PC-3 (cell line): ENCODE results near the gene PANK3. TPM values are rescaled to one million over a fixed set of nuclear protein-coding genes. Genes with fewer than 3 reads are reported as not detected.

Experiments used
- ATAC-seq: fragments of 200-7000 bp; cut with Tn5 transposase; 2 replicates; pipeline ENCODE4 v1.9.1; 2020; ENCODE audit warnings: mild to moderate bottlenecking, moderate library complexity
- BruUV-seq: library from RNA; stranded (reverse); fragments of 400-500 nt; replicated peaks from 2 replicates; lab custom pipeline; 2021; lab: Mats Ljungman, UMichigan
- CTCF ChIA-PET: fragments of 300-600 bp; sonication (Branson Sonifier 250); formaldehyde crosslinking; loops from one replicate; lab custom pipeline; 2022; ENCODE audit warnings: antibody characterized with exemption; lab: Charles Lee
- POLR2A ChIA-PET: fragments of 300-600 bp; sonication (Branson Sonifier 250); formaldehyde crosslinking; loops from one replicate; lab custom pipeline; 2022; ENCODE audit warnings: antibody characterized with exemption; ENCODE audit not compliant: unreplicated experiment; lab: Charles Lee
- DNase-seq: peaks from one replicate; pipeline ENCODE4 v3.0.0-alpha.2; 2015
- H2AFZ ChIP-seq: fragments of 300-600 bp; sonication (generic); 2 replicates; pipeline ENCODE4 v1.6.0; 2016; ENCODE audit warnings: antibody characterized with exemption, low read length
- H3F3A ChIP-seq: fragments of 300-600 bp; sonication (generic); one replicate; pipeline ENCODE4 v1.6.0; 2017; ENCODE audit warnings: antibody characterized with exemption, low read length, control low read depth, mild to moderate bottlenecking; ENCODE audit not compliant: unreplicated experiment
- H3K27ac ChIP-seq: fragments of 300-600 bp; sonication (generic); 2 replicates; pipeline ENCODE4 v1.5.1; 2016; ENCODE audit warnings: mild to moderate bottlenecking, low read length
- H3K27me3 ChIP-seq: fragments of 300-600 bp; sonication (generic); 2 replicates; pipeline ENCODE4 v1.6.1; 2016; ENCODE audit warnings: low read length, mixed read lengths
- H3K36me3 ChIP-seq: fragments of 300-600 bp; sonication (generic); 2 replicates; pipeline ENCODE4 v1.6.1; 2016; ENCODE audit warnings: low read depth, mixed run types, low read length, mixed read lengths
- H3K4me1 ChIP-seq: fragments of 300-600 bp; sonication (generic); 2 replicates; pipeline ENCODE4 v1.5.1; 2016; ENCODE audit warnings: low read length; ENCODE audit not compliant: insufficient read depth
- H3K4me2 ChIP-seq: fragments of 300-600 bp; sonication (generic); 2 replicates; pipeline ENCODE4 v1.6.0; 2016; ENCODE audit warnings: low read length
- H3K4me3 ChIP-seq: fragments of 300-600 bp; sonication (generic); 2 replicates; pipeline ENCODE4 v1.5.1; 2016; ENCODE audit warnings: mild to moderate bottlenecking, low read length, mixed read lengths
- H3K79me2 ChIP-seq: fragments of 300-600 bp; sonication (generic); 2 replicates; pipeline ENCODE4 v1.6.1; 2017; ENCODE audit warnings: low read length, mixed read lengths
- H3K9ac ChIP-seq: fragments of 300-600 bp; sonication (generic); 2 replicates; pipeline ENCODE4 v1.6.0; 2016; ENCODE audit warnings: mild to moderate bottlenecking, low read length
- H3K9me2 ChIP-seq: fragments of 300-600 bp; sonication (generic); replicated peaks from 2 replicates; pipeline ENCODE4 v1.6.1; 2016; ENCODE audit warnings: mixed run types, low read length, mixed read lengths
- H3K9me3 ChIP-seq: fragments of 300-600 bp; sonication (generic); 2 replicates; pipeline ENCODE4 v1.6.1; 2016; ENCODE audit warnings: low read length, mixed read lengths
- H4K20me1 ChIP-seq: fragments of 300-600 bp; sonication (generic); 2 replicates; pipeline ENCODE4 v1.6.1; 2016; ENCODE audit warnings: low read length, mixed read lengths
- EZH2 ChIP-seq: fragments of 300-600 bp; sonication (generic); IDR thresholded peaks from one replicate; pipeline ENCODE4 v1.6.1; 2017; ENCODE audit warnings: antibody characterized with exemption, mild to moderate bottlenecking, low read length; ENCODE audit not compliant: unreplicated experiment
- EZH2phosphoT487 ChIP-seq: fragments of 300-600 bp; sonication (generic); IDR thresholded peaks from 2 replicates; pipeline ENCODE4 v1.6.1; 2018; ENCODE audit warnings: mild to moderate bottlenecking, antibody characterized with exemption, low read length, borderline replicate concordance
- intact Hi-C: fragments of 100-400 bp; cut with micrococcal nuclease; formaldehyde crosslinking; loops from 2 replicates; pipeline ENCODE4 v1.9.0; 2023
- total RNA-seq: library from RNA; depleted of rRNA; stranded (reverse); fragments of >200 nt; gene quantifications from 2 replicates; pipeline ENCODE4 v1.2.3, GENCODE V29; 2014
- TF ChIP-seq, protein P1 (sequence below): fragments of 300-600 bp; sonication (generic); conservative IDR thresholded peaks from 2 replicates; pipeline ENCODE4 v1.5.1; 2017; ENCODE audit warnings: antibody characterized with exemption, low read depth, mild to moderate bottlenecking, low read length

PANK3 gene
- total RNA-seq, 1 experiment from 2014 or later: 22.7 TPM

DNA sequence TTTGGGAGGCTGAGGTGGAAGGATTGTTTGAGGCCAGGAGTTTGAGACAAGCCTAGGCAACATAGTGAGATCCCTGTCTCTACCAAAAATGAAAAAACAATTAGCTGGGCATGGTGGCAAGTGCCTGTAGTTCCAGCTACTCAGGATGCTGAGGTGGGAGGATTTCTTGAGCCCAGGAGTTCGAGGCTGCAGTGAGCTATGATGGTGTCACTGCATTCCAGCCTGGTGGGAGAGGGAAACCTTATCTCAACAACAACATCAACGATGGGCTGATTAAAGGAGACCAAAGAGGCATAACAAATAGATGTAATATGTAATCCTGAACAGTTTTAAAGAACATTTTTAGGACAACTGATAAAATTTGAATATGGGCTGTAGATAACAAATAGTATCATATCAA, 34.2 kb upstream of the PANK3 start:
- BruUV-seq: no TSS peak
- Histone ChIP-seq H3K27ac (no peak overlapping the region), H3K4me1 (0 out of 2 replicates have a peak, but pooled peaks cover 5% of the 10 kb centered on the region), H3K9me3 (no peaks in the 10 kb centered on the region), H2AFZ (no peak overlapping the region), H3K27me3 (no peaks in the 10 kb centered on the region), H3K36me3 (no peaks in the 10 kb centered on the region), H3K9ac (no peak overlapping the region), H3K9me2 (no peaks in the 10 kb centered on the region), H3K4me2 (no peak overlapping the region), H3K79me2 (no peaks in the 10 kb centered on the region), H3F3A (no peaks in the 10 kb centered on the region), H3K4me3 (no peak overlapping the region), H4K20me1 (no peaks in the 10 kb centered on the region)
- intact Hi-C loops: loop anchor here (1.0 to 5.0 kb wide), 3 partner anchors 24 to 39 kb away; partner anchors contain the start of gene PANK3
- POLR2A ChIA-PET: interaction anchor here (0.7 kb wide), 1 partner anchor 42 kb away, joined by 3 read pairs; no protein-coding TSS in a partner anchor
- TF ChIP-seq, protein P1, sequence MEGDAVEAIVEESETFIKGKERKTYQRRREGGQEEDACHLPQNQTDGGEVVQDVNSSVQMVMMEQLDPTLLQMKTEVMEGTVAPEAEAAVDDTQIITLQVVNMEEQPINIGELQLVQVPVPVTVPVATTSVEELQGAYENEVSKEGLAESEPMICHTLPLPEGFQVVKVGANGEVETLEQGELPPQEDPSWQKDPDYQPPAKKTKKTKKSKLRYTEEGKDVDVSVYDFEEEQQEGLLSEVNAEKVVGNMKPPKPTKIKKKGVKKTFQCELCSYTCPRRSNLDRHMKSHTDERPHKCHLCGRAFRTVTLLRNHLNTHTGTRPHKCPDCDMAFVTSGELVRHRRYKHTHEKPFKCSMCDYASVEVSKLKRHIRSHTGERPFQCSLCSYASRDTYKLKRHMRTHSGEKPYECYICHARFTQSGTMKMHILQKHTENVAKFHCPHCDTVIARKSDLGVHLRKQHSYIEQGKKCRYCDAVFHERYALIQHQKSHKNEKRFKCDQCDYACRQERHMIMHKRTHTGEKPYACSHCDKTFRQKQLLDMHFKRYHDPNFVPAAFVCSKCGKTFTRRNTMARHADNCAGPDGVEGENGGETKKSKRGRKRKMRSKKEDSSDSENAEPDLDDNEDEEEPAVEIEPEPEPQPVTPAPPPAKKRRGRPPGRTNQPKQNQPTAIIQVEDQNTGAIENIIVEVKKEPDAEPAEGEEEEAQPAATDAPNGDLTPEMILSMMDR: no peak
- no peak for TF ChIP-seq EZH2phosphoT487
- no peak for TF ChIP-seq EZH2
- ATAC-seq (no peak), DNase-seq (no peak)
- CTCF ChIA-PET: interaction anchor here (0.7 kb wide), 1 partner anchor 23 kb away, joined by 7 read pairs; no protein-coding TSS in a partner anchor

DNA sequence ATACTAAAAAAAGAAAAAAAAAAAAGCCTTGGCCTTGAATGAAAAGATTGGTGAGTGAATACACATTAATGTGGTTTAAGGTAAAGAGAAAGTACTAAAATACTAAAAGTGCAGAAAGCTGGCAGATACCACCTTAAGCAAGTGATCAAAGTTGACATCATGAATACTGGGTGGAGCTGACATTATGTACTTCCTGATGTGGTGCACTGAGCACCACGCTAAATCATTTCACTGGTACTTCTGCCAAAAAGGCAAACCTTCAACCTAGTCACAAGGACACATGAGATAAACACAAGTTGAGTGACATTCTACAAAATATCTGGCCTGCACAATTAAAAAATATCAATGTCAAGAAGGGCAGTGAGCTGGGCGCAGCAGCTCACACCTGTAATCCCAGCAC, 33.8 kb upstream of the PANK3 start:
- 0 out of 2 replicates have a peak, but pooled peaks cover 5% of the 10 kb centered on the region for H3K4me1 ChIP-seq
- ChIA-PET POLR2A (interaction anchor here (0.7 kb wide), 1 partner anchor 42 kb away, joined by 3 read pairs; no protein-coding TSS in a partner anchor), CTCF (interaction anchor here (0.7 kb wide), 1 partner anchor 23 kb away, joined by 7 read pairs; no protein-coding TSS in a partner anchor)

More for the DNA sequence above, 33.8 kb upstream of the PANK3 start:
- Histone ChIP-seq H4K20me1 (no peaks in the 10 kb centered on the region), H3K9me3 (no peaks in the 10 kb centered on the region), H3K79me2 (no peaks in the 10 kb centered on the region), H3K36me3 (no peaks in the 10 kb centered on the region), H3K27me3 (no peaks in the 10 kb centered on the region), H2AFZ (no peak overlapping the region), H3K9me2 (no peaks in the 10 kb centered on the region), H3K9ac (no peak overlapping the region), H3K27ac (no peak overlapping the region), H3F3A (no peaks in the 10 kb centered on the region), H3K4me3 (no peak overlapping the region), H3K4me2 (no peak overlapping the region)
- DNase-seq (peak; percentile 15), ATAC-seq (peak; percentile 69)
- intact Hi-C loops: loop anchor here (1.0 to 5.0 kb wide), 3 partner anchors 24 to 39 kb away; partner anchors contain the start of gene PANK3
- BruUV-seq: no TSS peak
- TF ChIP-seq EZH2 (no peak), EZH2phosphoT487 (no peak)
- TF ChIP-seq, protein P1: no peak
